ENCODE data around the gene HTR1D. TPM values are rescaled to one million over a fixed set of nuclear protein-coding genes. Genes with fewer than 3 reads are reported as not detected.

The HTR1D gene
- total and polyA plus RNA-seq, 3 donors from 2014 or later = 0.19 to 0.70 TPM; not detected in 1

GRCh38 chr1:23216771-23217420, 406 bp downstream of the HTR1D start:
- Histone ChIP-seq H3K4me1 (no peaks in the 10 kb centered on the region), H3K9me3 (no peaks in the 10 kb centered on the region), H3K4me3 (peak overlapping the region; percentile 34 to 52), H3K27ac (no peak overlapping the region), H3K27me3 (no peaks in the 10 kb centered on the region), H3K36me3 (ENCODE audit: low read depth, missing control alignments) (no peaks in the 10 kb centered on the region)
- DNase-seq = no peak
- intact Hi-C loops (cut with DNase I; ENCODE audit: low total_unique reads) = no loop called here
- TF ChIP-seq, protein P1, sequence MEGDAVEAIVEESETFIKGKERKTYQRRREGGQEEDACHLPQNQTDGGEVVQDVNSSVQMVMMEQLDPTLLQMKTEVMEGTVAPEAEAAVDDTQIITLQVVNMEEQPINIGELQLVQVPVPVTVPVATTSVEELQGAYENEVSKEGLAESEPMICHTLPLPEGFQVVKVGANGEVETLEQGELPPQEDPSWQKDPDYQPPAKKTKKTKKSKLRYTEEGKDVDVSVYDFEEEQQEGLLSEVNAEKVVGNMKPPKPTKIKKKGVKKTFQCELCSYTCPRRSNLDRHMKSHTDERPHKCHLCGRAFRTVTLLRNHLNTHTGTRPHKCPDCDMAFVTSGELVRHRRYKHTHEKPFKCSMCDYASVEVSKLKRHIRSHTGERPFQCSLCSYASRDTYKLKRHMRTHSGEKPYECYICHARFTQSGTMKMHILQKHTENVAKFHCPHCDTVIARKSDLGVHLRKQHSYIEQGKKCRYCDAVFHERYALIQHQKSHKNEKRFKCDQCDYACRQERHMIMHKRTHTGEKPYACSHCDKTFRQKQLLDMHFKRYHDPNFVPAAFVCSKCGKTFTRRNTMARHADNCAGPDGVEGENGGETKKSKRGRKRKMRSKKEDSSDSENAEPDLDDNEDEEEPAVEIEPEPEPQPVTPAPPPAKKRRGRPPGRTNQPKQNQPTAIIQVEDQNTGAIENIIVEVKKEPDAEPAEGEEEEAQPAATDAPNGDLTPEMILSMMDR (IDR thresholded peaks at IDR 0.05) = peak; percentile 20 to 56 (median 38)
- no peak for TF ChIP-seq POLR2A (IDR thresholded peaks at IDR 0.05)
- WGBS, 2 donors = 0 to 1% methylated on average over 2 to 64 of the region's 78 CpGs

DNA sequence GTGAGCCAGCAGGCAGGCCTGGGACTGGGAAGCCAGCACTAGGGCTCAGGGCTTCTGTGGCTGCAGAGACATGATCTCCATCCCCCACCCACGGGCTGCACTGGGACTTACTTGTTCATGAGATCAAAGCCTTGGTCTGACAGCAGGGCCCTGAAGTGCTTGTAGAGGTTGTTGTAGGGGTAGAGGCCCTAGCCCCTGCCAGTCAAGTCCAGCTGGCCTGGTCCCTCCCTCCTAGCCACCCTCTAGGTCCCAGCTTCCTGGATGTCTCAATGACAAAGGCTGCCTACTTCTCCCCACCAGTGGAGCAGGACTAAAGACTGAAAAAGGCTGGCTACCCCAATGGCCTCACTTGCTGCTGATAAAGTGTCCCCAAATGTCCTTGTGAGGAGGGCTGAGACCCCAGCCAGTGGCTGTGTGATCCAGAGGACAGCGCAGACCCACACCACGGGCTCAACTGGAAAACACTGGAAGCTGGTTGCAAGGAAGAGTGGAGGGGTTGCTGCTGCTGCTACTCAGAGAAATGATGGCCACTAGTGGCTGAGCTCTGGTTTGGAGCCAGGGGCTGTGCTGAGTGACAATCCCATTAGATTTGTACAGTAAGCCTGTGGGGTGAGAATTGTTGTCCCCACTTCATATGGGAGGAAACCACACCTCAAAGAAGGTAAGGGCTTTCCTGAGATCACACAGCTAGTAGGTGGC, 1.4 kb downstream of the HTR1D start:
- intact Hi-C loops (cut with DNase I; ENCODE audit: low total_unique reads) = no loop called here
- no peak for DNase-seq
- Histone ChIP-seq H3K27ac (no peak overlapping the region), H3K9me3 (no peaks in the 10 kb centered on the region), H3K4me3 (no peak overlapping the region), H3K27me3 (no peaks in the 10 kb centered on the region), H3K36me3 (ENCODE audit: low read depth, missing control alignments) (no peaks in the 10 kb centered on the region), H3K4me1 (no peaks in the 10 kb centered on the region)
- WGBS, 2 donors = 40 to 63% methylated on average over 2 to 3 of the region's 3 CpGs
- TF ChIP-seq, protein P1 (IDR thresholded peaks at IDR 0.05) = no peak
- TF ChIP-seq POLR2A (IDR thresholded peaks at IDR 0.05) = no peak

GRCh38 chr1:23215291-23215690, 2.0 kb downstream of the HTR1D start:
- no peak overlapping the region for H3K27ac ChIP-seq
- WGBS, 2 donors = 90 to 94% methylated on average over 3 of the region's 3 CpGs
- H3K4me1 ChIP-seq = no peaks in the 10 kb centered on the region
- TF ChIP-seq POLR2A (IDR thresholded peaks at IDR 0.05) = no peak
- TF ChIP-seq, protein P1 (IDR thresholded peaks at IDR 0.05) = no peak
- no peaks in the 10 kb centered on the region for H3K9me3 ChIP-seq
- no peaks in the 10 kb centered on the region for H3K36me3 ChIP-seq (ENCODE audit: low read depth, missing control alignments)
- intact Hi-C loops (cut with DNase I; ENCODE audit: low total_unique reads) = no loop called here
- no peaks in the 10 kb centered on the region for H3K27me3 ChIP-seq
- no peak for DNase-seq
- no peak overlapping the region for H3K4me3 ChIP-seq

DNA sequence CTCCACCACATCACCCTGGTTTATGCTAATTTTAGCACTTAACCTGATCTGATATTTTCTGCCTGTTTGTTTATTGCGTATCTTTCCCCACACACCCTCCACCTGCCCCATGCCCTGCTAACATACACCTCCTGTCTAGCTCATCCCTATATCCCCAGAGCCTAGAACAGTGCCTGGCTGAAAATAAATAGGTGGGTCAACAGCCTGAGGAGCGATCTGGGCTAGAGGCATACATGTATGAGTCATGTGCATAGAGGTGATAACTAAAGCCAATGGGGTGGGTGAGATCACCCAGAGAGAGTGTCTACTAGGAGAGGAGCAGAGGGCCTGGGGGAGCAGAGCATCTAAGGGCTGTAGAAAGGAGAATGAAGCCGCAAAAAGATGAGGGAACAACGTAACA, 2.7 kb downstream of the HTR1D start:
- H3K27me3 ChIP-seq = no peaks in the 10 kb centered on the region
- H3K36me3 ChIP-seq (ENCODE audit: low read depth, missing control alignments) = no peaks in the 10 kb centered on the region
- H3K9me3 ChIP-seq = no peaks in the 10 kb centered on the region
- DNase-seq = no peak
- H3K4me3 ChIP-seq = no peak overlapping the region
- 87 to 99% methylated on average over 4 of the region's 4 CpGs for WGBS, 2 donors
- no peak overlapping the region for H3K27ac ChIP-seq
- no peak for TF ChIP-seq POLR2A (IDR thresholded peaks at IDR 0.05)
- TF ChIP-seq, protein P1 (IDR thresholded peaks at IDR 0.05) = no peak
- no peaks in the 10 kb centered on the region for H3K4me1 ChIP-seq
- intact Hi-C loops (cut with DNase I; ENCODE audit: low total_unique reads) = no loop called here

Measured in testis (tissue), 3 donors.